ENCODE data around the gene PIP. TPM values are rescaled to one million over a fixed set of nuclear protein-coding genes. Genes with fewer than 3 reads are reported as not detected.
"Not testable (repeated sequence)": the region's sequence is repeated elsewhere in the genome, so short reads cannot be mapped to it uniquely, and the experiment has no call there.

PIP gene
- total RNA-seq (2014; rRNA removed), result not detected in 2 replicates
- Bru-seq, nascent RNA, result not detected
- BruChase-seq, experiment 1, labeled RNA remaining after a 6-hour chase, result not detected
- not detected for BruChase-seq, experiment 2, labeled RNA remaining after a 2-hour chase
- long read RNA-seq, result 0 reads

GRCh38 chr7:143131781-143132180 is at the start of gene PIP:
TSS of gene PIP (plus strand) at chr7:143132077. CDS start at chr7:143132117, 40 bp downstream.
- H3K36me3 ChIP-seq (ENCODE audit: low read depth, low read length), result no peaks in the 10 kb centered on the region
- no peak for ATAC-seq
- no peaks in the 10 kb centered on the region for H3K9me2 ChIP-seq (replicated peaks; ENCODE audit: low read length)
- no peaks in the 10 kb centered on the region for H3F3A ChIP-seq (ENCODE audit: low read length, unreplicated experiment)
- no peak for DNase-seq
- H3K4me2 ChIP-seq (ENCODE audit: low read length), result no peak within 1 kb of the TSS
- no peak within 1 kb of the TSS for H3K9ac ChIP-seq (ENCODE audit: low read length)
- TF ChIP-seq EZH2phosphoT487 (IDR thresholded peaks at IDR 0.05; ENCODE audit: borderline replicate concordance, low read length) (no peak), CTCF (conservative IDR thresholded peaks at IDR 0.05; ENCODE audit: low read depth, low read length) (no peak), EZH2 (IDR thresholded peaks at IDR 0.05; ENCODE audit: low read length, unreplicated experiment) (no peak)
- CTCF ChIA-PET, result no interaction called here
- H3K9me3 ChIP-seq (ENCODE audit: low read length), result no peaks in the 10 kb centered on the region
- no peaks in the 10 kb centered on the region for H3K4me1 ChIP-seq (ENCODE audit: insufficient read depth, low read length)
- H2AFZ ChIP-seq (ENCODE audit: low read length), result no peak within 1 kb of the TSS
- H3K27ac ChIP-seq (ENCODE audit: low read length), result no peak within 1 kb of the TSS
- no peaks in the 10 kb centered on the region for H4K20me1 ChIP-seq (ENCODE audit: low read length)
- no peaks in the 10 kb centered on the region for H3K79me2 ChIP-seq (ENCODE audit: low read length)
- intact Hi-C loops (cut with micrococcal nuclease), result no loop called here
- peaks cover 50% of the 10 kb centered on the region for H3K27me3 ChIP-seq (ENCODE audit: low read length)
- H3K4me3 ChIP-seq (ENCODE audit: low read length), result no peak within 1 kb of the TSS
- POLR2A ChIA-PET (ENCODE audit: unreplicated experiment), result no interaction called here
- BruUV-seq (replicated peaks), result no TSS peak

GRCh38 chr7:143085109-143085508 is 46.8 kb upstream of the PIP start:
- Histone ChIP-seq H3K4me3 (ENCODE audit: low read length) (no peak overlapping the region), H4K20me1 (ENCODE audit: low read length) (no peaks in the 10 kb centered on the region), H3F3A (ENCODE audit: low read length, unreplicated experiment) (no peaks in the 10 kb centered on the region), H3K4me1 (ENCODE audit: insufficient read depth, low read length) (no peaks in the 10 kb centered on the region), H3K27me3 (ENCODE audit: low read length) (peaks cover 30% of the 10 kb centered on the region; the same call in 1 of the 2 replicates), H3K9me3 (ENCODE audit: low read length) (no peaks in the 10 kb centered on the region), H3K9me2 (replicated peaks; ENCODE audit: low read length) (no peaks in the 10 kb centered on the region), H2AFZ (ENCODE audit: low read length) (no peak overlapping the region), H3K27ac (ENCODE audit: low read length) (no peak overlapping the region), H3K79me2 (ENCODE audit: low read length) (no peaks in the 10 kb centered on the region), H3K4me2 (ENCODE audit: low read length) (no peak overlapping the region), H3K9ac (ENCODE audit: low read length) (no peak overlapping the region), H3K36me3 (ENCODE audit: low read depth, low read length) (no peaks in the 10 kb centered on the region)
- ATAC-seq (no peak), DNase-seq (no peak)
- intact Hi-C loops (cut with micrococcal nuclease), result no loop called here
- POLR2A ChIA-PET (ENCODE audit: unreplicated experiment), result no interaction called here
- no TSS peak for BruUV-seq (replicated peaks)
- CTCF ChIA-PET, result no interaction called here
- no peak for TF ChIP-seq EZH2phosphoT487 (IDR thresholded peaks at IDR 0.05; ENCODE audit: borderline replicate concordance, low read length)
- TF ChIP-seq CTCF (conservative IDR thresholded peaks at IDR 0.05; ENCODE audit: low read depth, low read length), result no peak
- no peak for TF ChIP-seq EZH2 (IDR thresholded peaks at IDR 0.05; ENCODE audit: low read length, unreplicated experiment)

GRCh38 chr7:143085610-143086009 is 46.3 kb upstream of the PIP start:
- H3K27me3 ChIP-seq (ENCODE audit: low read length), result peaks cover 30% of the 10 kb centered on the region; the same call in 1 of the 2 replicates
- H3F3A ChIP-seq (ENCODE audit: low read length, unreplicated experiment); H3K4me1 ChIP-seq (ENCODE audit: insufficient read depth, low read length); ATAC-seq; DNase-seq; CTCF ChIA-PET; BruUV-seq (replicated peaks); H4K20me1 ChIP-seq (ENCODE audit: low read length); H3K4me2 ChIP-seq (ENCODE audit: low read length); H3K9me2 ChIP-seq (replicated peaks; ENCODE audit: low read length); H3K79me2 ChIP-seq (ENCODE audit: low read length); H3K9ac ChIP-seq (ENCODE audit: low read length); intact Hi-C loops (cut with micrococcal nuclease); H3K36me3 ChIP-seq (ENCODE audit: low read depth, low read length); H3K9me3 ChIP-seq (ENCODE audit: low read length); POLR2A ChIA-PET (ENCODE audit: unreplicated experiment); H3K4me3 ChIP-seq (ENCODE audit: low read length); H2AFZ ChIP-seq (ENCODE audit: low read length); H3K27ac ChIP-seq (ENCODE audit: low read length): not testable (repeated sequence)

GRCh38 chr7:143088549-143089231 is 43.2 kb upstream of the PIP start:
- H3K4me2 ChIP-seq (ENCODE audit: low read length); H3K4me3 ChIP-seq (ENCODE audit: low read length); ATAC-seq; H3K27ac ChIP-seq (ENCODE audit: low read length); H3K9me2 ChIP-seq (replicated peaks; ENCODE audit: low read length); BruUV-seq (replicated peaks); H3K79me2 ChIP-seq (ENCODE audit: low read length); H4K20me1 ChIP-seq (ENCODE audit: low read length); intact Hi-C loops (cut with micrococcal nuclease); POLR2A ChIA-PET (ENCODE audit: unreplicated experiment); H2AFZ ChIP-seq (ENCODE audit: low read length); H3K9me3 ChIP-seq (ENCODE audit: low read length); DNase-seq; H3F3A ChIP-seq (ENCODE audit: low read length, unreplicated experiment); H3K4me1 ChIP-seq (ENCODE audit: insufficient read depth, low read length); H3K9ac ChIP-seq (ENCODE audit: low read length); CTCF ChIA-PET; H3K36me3 ChIP-seq (ENCODE audit: low read depth, low read length): not testable (repeated sequence)
- peaks cover 28% of the 10 kb centered on the region; the same call in 1 of the 2 replicates for H3K27me3 ChIP-seq (ENCODE audit: low read length)

All from PC-3 (cell line).